ENCODE measurements around the gene ALOX12B.

Gene ALOX12B

GRCh38 chr17:8087075-8087951, at the start of gene ALOX12B:
Gene ALOX12B (minus strand): TSS chr17:8087716. CDS start chr17:8087442, 274 bp downstream.
- no peak for DNase-seq (ENCODE audit: low read depth)
- H3K4me3 ChIP-seq (ENCODE audit: low read length): no peak within 1 kb of the TSS
- no peak for TF ChIP-seq CTCF (conservative IDR thresholded peaks at IDR 0.05; ENCODE audit: low read depth, low read length)

GRCh38 chr17:8133941-8134340, 46.4 kb upstream of the ALOX12B start:
- no peak for TF ChIP-seq CTCF (conservative IDR thresholded peaks at IDR 0.05; ENCODE audit: low read depth, low read length)
- no peak overlapping the region for H3K4me3 ChIP-seq (ENCODE audit: low read length)
- DNase-seq (ENCODE audit: low read depth): no peak

DNA sequence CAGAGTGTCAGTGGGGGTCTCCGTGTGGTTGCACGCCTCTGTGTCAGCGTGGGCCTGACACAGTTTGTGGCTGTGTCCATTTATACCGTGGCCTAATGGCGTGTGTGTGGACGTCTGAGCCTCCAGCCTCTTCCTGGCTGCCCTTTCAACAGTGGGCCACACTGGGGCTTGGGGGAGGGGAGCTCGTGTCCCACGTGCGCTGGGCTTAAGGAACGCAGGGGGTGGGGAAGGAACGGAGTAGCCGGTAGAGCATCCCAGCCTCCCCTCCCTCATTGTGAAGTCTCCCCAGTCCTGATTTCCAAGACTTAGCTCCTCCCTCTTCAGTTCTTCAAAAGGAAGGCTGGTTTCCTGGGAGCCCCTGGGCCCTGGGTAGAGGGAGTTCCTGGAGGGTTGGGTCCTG, 45.9 kb upstream of the ALOX12B start:
- H3K4me3 ChIP-seq (ENCODE audit: low read length): no peak overlapping the region
- no peak for DNase-seq (ENCODE audit: low read depth)
- TF ChIP-seq CTCF (conservative IDR thresholded peaks at IDR 0.05; ENCODE audit: low read depth, low read length): no peak

GRCh38 chr17:8131844-8132441, 44.4 kb upstream of the ALOX12B start:
- H3K4me3 ChIP-seq (ENCODE audit: low read length): no peak overlapping the region
- no peak for TF ChIP-seq CTCF (conservative IDR thresholded peaks at IDR 0.05; ENCODE audit: low read depth, low read length)
- no peak for DNase-seq (ENCODE audit: low read depth)

DNA sequence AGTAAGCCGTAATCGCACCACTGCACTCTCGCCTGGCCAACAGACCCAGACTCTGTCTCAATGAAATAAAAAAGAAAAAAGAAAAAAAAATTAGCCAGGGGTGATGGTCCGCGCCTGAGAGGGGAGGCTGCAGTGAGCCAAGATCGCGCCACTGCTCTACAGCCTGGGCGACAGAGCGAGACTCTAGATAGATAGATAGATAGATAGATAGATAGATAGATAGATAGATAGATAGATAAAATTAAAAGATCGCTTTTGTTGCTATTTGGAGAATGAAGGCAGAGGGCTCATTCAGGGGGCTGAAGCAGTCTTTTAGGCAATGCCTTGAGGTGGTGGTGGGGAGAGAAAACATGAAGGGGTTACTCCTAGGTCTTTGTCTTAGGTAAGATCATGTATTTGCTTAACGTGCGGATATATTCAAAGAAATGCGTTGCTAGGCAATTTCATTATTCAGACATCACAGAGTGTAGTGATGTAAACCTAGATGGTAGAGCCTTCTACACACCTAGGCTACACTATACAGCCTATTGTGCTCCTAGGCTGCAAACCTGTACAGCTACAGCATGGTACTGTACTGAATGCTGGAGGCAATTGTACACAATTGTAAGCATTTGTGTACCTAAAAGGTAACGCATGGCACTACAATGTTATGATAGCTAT, 40.7 kb upstream of the ALOX12B start:
- no peak overlapping the region for H3K4me3 ChIP-seq (ENCODE audit: low read length)
- DNase-seq (ENCODE audit: low read depth): no peak
- no peak for TF ChIP-seq CTCF (conservative IDR thresholded peaks at IDR 0.05; ENCODE audit: low read depth, low read length)

DNA sequence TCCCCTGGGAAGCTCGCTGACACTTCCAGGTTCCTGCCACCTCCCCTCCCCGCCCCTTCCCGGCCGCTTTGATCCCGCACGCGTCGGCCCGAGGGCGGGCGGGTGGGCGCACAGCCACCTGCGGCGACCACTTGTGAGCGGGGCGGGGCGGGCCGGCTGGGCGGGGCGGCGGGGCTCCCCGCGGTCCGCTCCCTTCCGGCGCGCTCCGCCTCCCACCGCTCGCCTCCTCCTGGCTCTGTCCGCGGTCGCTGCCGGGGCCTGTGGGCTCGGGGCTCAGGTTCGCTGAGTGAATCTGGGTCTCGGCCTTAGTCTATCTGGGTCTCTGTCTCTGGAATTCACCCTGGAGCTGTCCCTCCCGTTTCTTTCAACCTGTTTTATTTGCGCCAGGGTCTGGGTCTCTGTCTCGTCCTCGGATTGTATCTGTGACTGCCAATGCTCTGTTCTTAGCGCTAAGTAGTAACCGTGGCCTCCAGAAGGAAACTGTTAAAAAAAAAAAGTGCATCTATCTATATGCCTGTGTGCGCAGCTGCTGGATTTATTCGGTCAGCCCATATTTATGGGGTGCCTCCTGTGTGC, 39.1 kb upstream of the ALOX12B start:
- no peak for TF ChIP-seq CTCF (conservative IDR thresholded peaks at IDR 0.05; ENCODE audit: low read depth, low read length)
- H3K4me3 ChIP-seq (ENCODE audit: low read length): peak overlapping the region; percentile 78
- no peak for DNase-seq (ENCODE audit: low read depth)

All from retinal pigment epithelial cell (primary cell).